Pancreas (tissue), 10 donors: ENCODE measurements around the gene TSPAN4. TPM values are rescaled to one million over a fixed set of nuclear protein-coding genes. Genes with fewer than 3 reads are reported as not detected.
A peak's percentile ranks its signal among the peaks of the same experiment; 100 is the strongest.

Source experiments
- ATAC-seq, 4 donors: fragments of 200-7000 bp; cut with Tn5 transposase; one replicate each; pipeline versions ENCODE4 v1.8.0 to v1.9.1; 2020; ENCODE audit warnings: mild to moderate bottlenecking in 4 of 4, moderate library complexity in 4 of 4
- DNase-seq, 6 donors: peaks; one replicate each; pipeline ENCODE4 v3.0.0-alpha.2; 2020
- FAIRE-seq: peaks from 2 replicates; lab custom pipeline; 2012; peaks lifted over from hg19 to GRCh38; lab: Jason Lieb, UNC
- H3K27ac ChIP-seq, 4 donors: fragments of 200-600 bp; sonication (generic); 1 replicate in 3 of 4; 2 replicates in 1 of 4; pipeline versions ENCODE4 v1.5.0 to v1.8.0; 2020
- H3K27me3 ChIP-seq, 4 donors: fragments of 200-600 bp; one replicate each; pipeline ENCODE4 v1.8.0; 2021
- H3K36me3 ChIP-seq, 3 donors: fragments of 200-600 bp; sonication (generic) in 1 of 3; one replicate each; pipeline versions ENCODE4 v1.5.0 to v1.8.0; 2020 to 2021
- H3K4me1 ChIP-seq, 3 donors: fragments of 200-600 bp; one replicate each; pipeline ENCODE4 v1.8.0; 2021
- H3K4me3 ChIP-seq, 4 donors: fragments of 200-600 bp; sonication (generic) in 2 of 4; one replicate each; pipeline versions ENCODE4 v1.5.0 to v1.8.0; 2020 to 2021
- H3K9me3 ChIP-seq, 4 donors: fragments of 200-600 bp; one replicate each; pipeline ENCODE4 v1.8.0; 2021
- CTCF ChIP-seq, 4 donors: fragments of 200-600 bp; sonication (generic) in 3 of 4; IDR thresholded peaks; one replicate each; pipeline versions ENCODE4 v1.5.0 to v1.8.0; 2021; ENCODE audit warnings: antibody characterized with exemption in 4 of 4
- whole genome bisulfite sequencing, 2 donors: extraction: QIAGEN DNeasy Blood & Tissue Kit; methylation state at CpG; one replicate each; pipeline ENCODE4 v1.1.7; 2013; 5-methylcytosine and 5-hydroxymethylcytosine counted together
- intact Hi-C, 3 donors: fragments of 100-400 bp; cut with DNase I; formaldehyde crosslinking; loops; one replicate each; pipeline versions ENCODE4 v1.11.1 to v1.14.2; 2022
- polyA plus RNA-seq, 2 donors: library from polyadenylated mRNA; stranded (reverse); fragments of 200-250 nt; gene quantifications; one replicate each; pipeline ENCODE4 v1.2.3, GENCODE V29; 2013
- total RNA-seq, 6 donors: library from RNA; stranded (reverse); fragmentation: NEBNext Ultra II Directional in 4 of 6; extraction: Animal tissue kit (Norgen Biotek cat#: 25700) in 4 of 6; gene quantifications; one replicate each; pipeline versions ENCODE4 v1.2.1 to v1.2.4, GENCODE V29; 2021 to 2023
- donor health status: healthy with polysubstance abuse.
- donor health status: DM: no; HTN: no; CAD: no; lungs with moderate emphysema.
- donor health status: DM: no; HTN: no; CAD: no.
- donor health status: control.
- donor health status: control.
- donor health status: Bipolar disorder and iron deficiency.
- donor health status: DM: yes; HTN: yes; CAD: no.
- donor health status: DM: no; HTN: no; CAD: no.
- donor health status: DM: no; HTN: no; CAD: no.
- donor health status: DM: yes; HTN: yes; CAD: no.

TSPAN4 gene
- total and polyA plus RNA-seq, 8 donors, result 15.3 to 67.2 (median 20.3) TPM

DNA sequence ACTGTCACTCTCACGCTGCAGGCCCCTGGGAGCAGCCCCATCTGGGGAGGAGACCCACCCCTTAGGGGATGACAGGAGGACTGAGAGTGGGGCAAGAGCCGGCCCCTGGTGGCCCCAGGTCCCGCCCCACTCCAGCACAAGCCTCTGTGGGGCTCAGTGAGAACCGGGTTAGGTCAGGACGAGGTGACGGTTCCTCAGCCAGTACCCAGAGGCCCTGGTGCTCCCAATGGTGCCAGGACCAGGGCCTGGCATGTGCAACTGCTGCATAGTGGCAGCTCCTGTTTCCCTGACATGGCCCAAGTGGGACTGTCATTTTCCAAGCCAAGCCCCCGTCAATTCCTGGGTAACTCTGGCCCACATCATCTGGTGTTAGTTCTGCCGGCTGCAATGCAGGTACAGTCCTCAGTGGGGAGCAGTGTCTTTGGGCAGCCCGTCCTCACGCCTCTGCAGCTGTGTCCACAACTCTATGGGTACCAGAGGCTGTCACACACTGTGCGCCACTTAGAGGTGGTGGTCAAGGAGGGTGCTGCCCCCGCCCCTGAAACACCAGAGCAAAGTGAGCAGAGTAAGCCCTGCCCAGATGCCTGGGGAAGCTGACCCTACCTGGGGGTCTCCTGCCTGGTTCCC is 52.0 kb downstream of the TSPAN4 start:
- no peak for FAIRE-seq
- H3K36me3 ChIP-seq, result peaks cover 0 to 13% (median 6%) of the 10 kb centered on the region in 3 donors
- H3K4me3 ChIP-seq, result no peak overlapping the region
- no peak for ATAC-seq
- no peaks in the 10 kb centered on the region for H3K9me3 ChIP-seq
- intact Hi-C loops, result no loop called here
- DNase-seq, result no peak
- no peaks in the 10 kb centered on the region for H3K4me1 ChIP-seq
- TF ChIP-seq CTCF (IDR thresholded peaks at IDR 0.05), result no peak
- H3K27ac ChIP-seq, result no peak overlapping the region
- no peaks in the 10 kb centered on the region for H3K27me3 ChIP-seq
- 88 to 92% methylated on average over 12 of the region's 12 CpGs for WGBS, 2 donors

GRCh38 chr11:895331-896110 is 52.9 kb downstream of the TSPAN4 start:
- ATAC-seq (no peak), DNase-seq (peak in 1 of 6 donors; percentile 71), FAIRE-seq (no peak)
- TF ChIP-seq CTCF (IDR thresholded peaks at IDR 0.05), result no peak
- WGBS, 2 donors, result 89 to 91% methylated on average over 25 to 26 of the region's 26 CpGs
- H3K36me3 ChIP-seq, result peaks cover 0 to 19% (median 14%) of the 10 kb centered on the region in 3 donors
- H3K4me1 ChIP-seq, result no peaks in the 10 kb centered on the region
- no peaks in the 10 kb centered on the region for H3K9me3 ChIP-seq
- H3K4me3 ChIP-seq, result no peak overlapping the region
- intact Hi-C loops, result no loop called here
- H3K27me3 ChIP-seq, result no peaks in the 10 kb centered on the region
- H3K27ac ChIP-seq, result no peak overlapping the region

GRCh38 chr11:897253-898142 is 54.8 kb downstream of the TSPAN4 start:
- no peak for DNase-seq
- Histone ChIP-seq H3K4me3 (no peak overlapping the region), H3K9me3 (no peaks in the 10 kb centered on the region), H3K27ac (no peak overlapping the region), H3K27me3 (no peaks in the 10 kb centered on the region), H3K4me1 (no peaks in the 10 kb centered on the region), H3K36me3 (peaks cover 0 to 32% (median 22%) of the 10 kb centered on the region in 3 donors)
- FAIRE-seq, result no peak
- WGBS, 2 donors, result 87 to 89% methylated on average over 17 of the region's 17 CpGs
- intact Hi-C loops, result no loop called here
- peak in 1 of 4 donors; percentile 9 for ATAC-seq
- TF ChIP-seq CTCF (IDR thresholded peaks at IDR 0.05), result no peak

DNA sequence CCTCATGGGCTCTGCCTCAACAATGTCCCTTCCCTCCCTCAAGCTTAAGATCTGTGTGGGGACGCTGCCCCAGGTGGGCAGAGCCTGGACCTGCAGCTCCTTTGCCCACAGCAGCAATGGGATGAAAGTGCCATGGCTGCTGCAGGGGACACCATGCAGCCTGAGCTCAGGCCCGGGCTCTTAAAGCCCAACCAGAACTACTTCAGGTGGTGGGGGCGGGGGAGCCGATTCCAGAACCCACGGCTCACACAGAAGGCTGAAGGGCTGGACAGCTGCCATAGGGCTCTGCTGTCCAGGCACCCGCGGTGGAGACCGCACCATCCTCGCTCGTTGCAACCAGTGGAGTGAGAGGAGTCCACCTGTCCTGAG is 55.5 kb downstream of the TSPAN4 start:
- 61 to 71% methylated on average over 10 of the region's 10 CpGs for WGBS, 2 donors
- FAIRE-seq (no peak), DNase-seq (peak in 1 of 6 donors; percentile 42), ATAC-seq (peak in 3 of 4 donors; percentile 14 to 52 (median 45))
- no peak for TF ChIP-seq CTCF (IDR thresholded peaks at IDR 0.05)
- Histone ChIP-seq H3K36me3 (peaks cover 0 to 38% (median 28%) of the 10 kb centered on the region in 3 donors), H3K9me3 (no peaks in the 10 kb centered on the region), H3K27ac (no peak overlapping the region), H3K4me1 (no peaks in the 10 kb centered on the region), H3K27me3 (no peaks in the 10 kb centered on the region), H3K4me3 (no peak overlapping the region)
- intact Hi-C loops, result no loop called here
